ENCODE results near the gene GFOD2. TPM values are rescaled to one million over a fixed set of nuclear protein-coding genes. Genes with fewer than 3 reads are reported as not detected.

The GFOD2 gene
- total and polyA plus RNA-seq, 2 of the 13 experiments (the other 11 are each of a cell fraction or from before 2014, with no cell fraction given), result 11.1 to 17.2 TPM

GRCh38 chr16:67708368-67708771 lies 10.7 kb downstream of the GFOD2 start:
- CTCF ChIA-PET (ENCODE audit: low intra/inter-chr PET ratio, low total read pairs), result no interaction called here
- no peak for TF ChIP-seq MEIS2 (CRISPR knock-in tag; IDR thresholded peaks at IDR 0.05)
- no peak for TF ChIP-seq ZBTB37 (CRISPR knock-in tag; IDR thresholded peaks at IDR 0.05)
- TF ChIP-seq TAF15 (IDR thresholded peaks at IDR 0.05; ENCODE audit: low read depth, low read length, poor library complexity, severe bottlenecking), result no peak
- no peak for TF ChIP-seq ZNF432 (CRISPR knock-in tag; IDR thresholded peaks at IDR 0.05; ENCODE audit: borderline replicate concordance)
- no peak for TF ChIP-seq DR1 (CRISPR knock-in tag; IDR thresholded peaks at IDR 0.05)
- no peak for TF ChIP-seq ASH2L (IDR thresholded peaks at IDR 0.05; ENCODE audit: insufficient read length, low read depth, low read length)
- TF ChIP-seq ZNF101 (CRISPR knock-in tag; IDR thresholded peaks at IDR 0.05; ENCODE audit: borderline replicate concordance, low read depth), result no peak
- no peak for TF ChIP-seq YY1 (IDR thresholded peaks at IDR 0.05; ENCODE audit: insufficient read depth, insufficient replicate concordance, low read depth, low read length)
- no peak for TF ChIP-seq ZNF589 (CRISPR knock-in tag; conservative IDR thresholded peaks at IDR 0.05)
- TF ChIP-seq RFX1 (IDR thresholded peaks at IDR 0.05), result no peak
- DNase-seq (ENCODE audit: low spot score) (no peak), FAIRE-seq (no peak), ATAC-seq (no peak; the same call in 2 of the 3 replicates)
- H2AFZ ChIP-seq (ENCODE audit: low read length), result no peak overlapping the region
- no TSS peak for BruUV-seq (replicated peaks)
- peaks cover 23% of the 10 kb centered on the region for H3K79me2 ChIP-seq (ENCODE audit: insufficient read depth, low read length)
- no peak overlapping the region for H3K4me2 ChIP-seq (ENCODE audit: low read depth, low read length)
- in situ Hi-C loops (cut with HindIII; ENCODE audit: extremely low pct_ligation_motif_present, low pct_unique_long_range_greater_than_20kb), result no loop called here
- intact Hi-C loops (cut with micrococcal nuclease; ENCODE audit: unreplicated experiment), result no loop called here
- no peak overlapping the region for H3K27ac ChIP-seq (ENCODE audit: extremely low read length, insufficient read depth, low read length)
- 92% methylated on average over 2 of the region's 2 CpGs for WGBS (ENCODE audit: low lambda C conversion rate)
- POLR2A ChIA-PET, result interaction anchor here (1.1 kb wide), 2 partner anchors 138 to 376 kb away, joined by 3 read pairs; partner anchors contain the start of gene NUTF2
- H3K9me3 ChIP-seq (ENCODE audit: low read length), result no peaks in the 10 kb centered on the region
- no peak overlapping the region for H3K4me3 ChIP-seq (replicated peaks in 1 of 3; ENCODE audit: insufficient read depth in 1 of 3, low read depth in 2 of 3, low read length in 3 of 3)
- no peaks in the 10 kb centered on the region for H3K27me3 ChIP-seq (ENCODE audit: control insufficient read depth in 1 of 2, insufficient read depth in 2 of 2, low read length in 2 of 2)
- no peak overlapping the region for H3K9ac ChIP-seq (ENCODE audit: insufficient read depth, low read depth, low read length)
- peaks cover 11% of the 10 kb centered on the region; the same call in 1 of the 2 replicates for H3K4me1 ChIP-seq (ENCODE audit: insufficient read depth, low read length)
- peaks cover 0 to 2% of the 10 kb centered on the region in 2 experiments; a peak in 2 of 5 replicates for H3K36me3 ChIP-seq (replicated peaks in 1 of 2; ENCODE audit: control insufficient read depth in 1 of 2, insufficient read depth in 2 of 2, low read length in 2 of 2)
- H4K20me1 ChIP-seq (ENCODE audit: insufficient read depth, low read length), result no peaks in the 10 kb centered on the region
